Measurements from ENCODE around the gene AGAP1. TPM values are rescaled to one million over a fixed set of nuclear protein-coding genes. Genes with fewer than 3 reads are reported as not detected.

AGAP1 gene
- total RNA-seq, 2 experiments from 2014 or later, result 1.8 to 2.0 TPM

GRCh38 chr2:236103981-236104380, 610.1 kb downstream of the AGAP1 start:
- peaks cover 4% of the 10 kb centered on the region for H3K27me3 Mint-ChIP-seq
- H3K9me3 Mint-ChIP-seq, result no peaks in the 10 kb centered on the region
- no peak for DNase-seq
- no peaks in the 10 kb centered on the region for H3K4me1 Mint-ChIP-seq (ENCODE audit: low read depth)
- H3K4me3 Mint-ChIP-seq, result no peak overlapping the region
- H3K27ac Mint-ChIP-seq, result no peak overlapping the region
- POLR2A ChIA-PET, result no interaction called here
- intact Hi-C loops (cut with micrococcal nuclease), result no loop called here
- CTCF ChIA-PET, result no interaction called here
- H3K36me3 Mint-ChIP-seq, result no peaks in the 10 kb centered on the region

GRCh38 chr2:236105955-236106607, 612.2 kb downstream of the AGAP1 start:
- intact Hi-C loops (cut with micrococcal nuclease), result no loop called here
- CTCF ChIA-PET, result no interaction called here
- Mint-ChIP-seq H3K27me3 (peaks cover 8% of the 10 kb centered on the region), H3K9me3 (no peaks in the 10 kb centered on the region), H3K4me1 (ENCODE audit: low read depth) (no peaks in the 10 kb centered on the region), H3K4me3 (no peak overlapping the region), H3K27ac (no peak overlapping the region), H3K36me3 (no peaks in the 10 kb centered on the region)
- POLR2A ChIA-PET, result no interaction called here
- DNase-seq, result no peak

GRCh38 chr2:236106761-236107160, 612.9 kb downstream of the AGAP1 start:
- no peak for DNase-seq
- H3K27ac Mint-ChIP-seq, result no peak overlapping the region
- ChIA-PET POLR2A (no interaction called here), CTCF (no interaction called here)
- H3K9me3 Mint-ChIP-seq, result no peaks in the 10 kb centered on the region
- intact Hi-C loops (cut with micrococcal nuclease), result no loop called here
- H3K4me1 Mint-ChIP-seq (ENCODE audit: low read depth), result no peaks in the 10 kb centered on the region
- no peak overlapping the region for H3K4me3 Mint-ChIP-seq
- no peaks in the 10 kb centered on the region for H3K36me3 Mint-ChIP-seq
- H3K27me3 Mint-ChIP-seq, result peaks cover 8% of the 10 kb centered on the region

- Mint-ChIP-seq H3K36me3 (no peaks in the 10 kb centered on the region), H3K9me3 (no peaks in the 10 kb centered on the region), H3K27me3 (peaks cover 9% of the 10 kb centered on the region), H3K4me1 (ENCODE audit: low read depth) (no peaks in the 10 kb centered on the region), H3K4me3 (no peak overlapping the region), H3K27ac (no peak overlapping the region)
- POLR2A ChIA-PET, result no interaction called here
- intact Hi-C loops (cut with micrococcal nuclease), result no loop called here
- no peak for DNase-seq
- CTCF ChIA-PET, result no interaction called here
These were observed 613.7 kb downstream of the AGAP1 start for GRCh38 chr2:236107536-236107935.

GRCh38 chr2:236107942-236108625, 614.2 kb downstream of the AGAP1 start:
- H3K9me3 Mint-ChIP-seq, result no peaks in the 10 kb centered on the region
- ChIA-PET POLR2A (no interaction called here), CTCF (no interaction called here)
- H3K27ac Mint-ChIP-seq, result no peak overlapping the region
- intact Hi-C loops (cut with micrococcal nuclease), result no loop called here
- no peaks in the 10 kb centered on the region for H3K4me1 Mint-ChIP-seq (ENCODE audit: low read depth)
- no peak overlapping the region for H3K4me3 Mint-ChIP-seq
- no peaks in the 10 kb centered on the region for H3K36me3 Mint-ChIP-seq
- DNase-seq, result no peak
- H3K27me3 Mint-ChIP-seq, result peaks cover 9% of the 10 kb centered on the region

GRCh38 chr2:236109061-236109460, 615.2 kb downstream of the AGAP1 start:
- ChIA-PET POLR2A (no interaction called here), CTCF (no interaction called here)
- Mint-ChIP-seq H3K27ac (no peak overlapping the region), H3K9me3 (no peaks in the 10 kb centered on the region), H3K4me3 (no peak overlapping the region), H3K27me3 (peaks cover 9% of the 10 kb centered on the region), H3K4me1 (ENCODE audit: low read depth) (no peaks in the 10 kb centered on the region), H3K36me3 (no peaks in the 10 kb centered on the region)
- no peak for DNase-seq
- intact Hi-C loops (cut with micrococcal nuclease), result no loop called here

- CTCF ChIA-PET, result no interaction called here
- Mint-ChIP-seq H3K4me1 (ENCODE audit: low read depth) (no peaks in the 10 kb centered on the region), H3K27me3 (peaks cover 9% of the 10 kb centered on the region), H3K4me3 (no peak overlapping the region), H3K36me3 (no peaks in the 10 kb centered on the region), H3K27ac (no peak overlapping the region), H3K9me3 (no peaks in the 10 kb centered on the region)
- no peak for DNase-seq
- POLR2A ChIA-PET, result no interaction called here
- intact Hi-C loops (cut with micrococcal nuclease), result no loop called here
These were observed 615.6 kb downstream of the AGAP1 start for GRCh38 chr2:236109473-236109872.

- intact Hi-C loops (cut with micrococcal nuclease), result no loop called here
- no peaks in the 10 kb centered on the region for H3K36me3 Mint-ChIP-seq
- H3K4me1 Mint-ChIP-seq (ENCODE audit: low read depth), result no peaks in the 10 kb centered on the region
- no peaks in the 10 kb centered on the region for H3K9me3 Mint-ChIP-seq
- no peak overlapping the region for H3K4me3 Mint-ChIP-seq
- POLR2A ChIA-PET, result no interaction called here
- H3K27me3 Mint-ChIP-seq, result peaks cover 9% of the 10 kb centered on the region
- CTCF ChIA-PET, result no interaction called here
- DNase-seq, result no peak
- no peak overlapping the region for H3K27ac Mint-ChIP-seq
These were observed 618.6 kb downstream of the AGAP1 start for GRCh38 chr2:236112466-236112865.

- intact Hi-C loops (cut with micrococcal nuclease), result no loop called here
- ChIA-PET POLR2A (no interaction called here), CTCF (no interaction called here)
- Mint-ChIP-seq H3K27ac (no peak overlapping the region), H3K4me1 (ENCODE audit: low read depth) (no peaks in the 10 kb centered on the region), H3K36me3 (no peaks in the 10 kb centered on the region), H3K27me3 (peaks cover 8% of the 10 kb centered on the region), H3K9me3 (no peaks in the 10 kb centered on the region), H3K4me3 (no peak overlapping the region)
- DNase-seq, result no peak
These were observed 619.6 kb downstream of the AGAP1 start for GRCh38 chr2:236113425-236113824.

- Mint-ChIP-seq H3K9me3 (no peaks in the 10 kb centered on the region), H3K27me3 (peaks cover 7% of the 10 kb centered on the region), H3K36me3 (no peaks in the 10 kb centered on the region), H3K4me3 (no peak overlapping the region), H3K4me1 (ENCODE audit: low read depth) (no peaks in the 10 kb centered on the region), H3K27ac (no peak overlapping the region)
- POLR2A ChIA-PET, result no interaction called here
- CTCF ChIA-PET, result no interaction called here
- intact Hi-C loops (cut with micrococcal nuclease), result no loop called here
- DNase-seq, result no peak
These were observed 620.1 kb downstream of the AGAP1 start for GRCh38 chr2:236113948-236114347.

GRCh38 chr2:236114959-236115358, 621.1 kb downstream of the AGAP1 start:
- no peak for DNase-seq
- intact Hi-C loops (cut with micrococcal nuclease), result no loop called here
- Mint-ChIP-seq H3K27me3 (peaks cover 9% of the 10 kb centered on the region), H3K27ac (no peak overlapping the region), H3K36me3 (no peaks in the 10 kb centered on the region), H3K4me3 (no peak overlapping the region), H3K4me1 (ENCODE audit: low read depth) (no peaks in the 10 kb centered on the region), H3K9me3 (no peaks in the 10 kb centered on the region)
- POLR2A ChIA-PET, result no interaction called here
- CTCF ChIA-PET, result no interaction called here

- CTCF ChIA-PET, result no interaction called here
- POLR2A ChIA-PET, result no interaction called here
- no peak for DNase-seq
- Mint-ChIP-seq H3K27ac (no peak overlapping the region), H3K4me3 (no peak overlapping the region), H3K27me3 (peaks cover 11% of the 10 kb centered on the region), H3K36me3 (no peaks in the 10 kb centered on the region), H3K4me1 (ENCODE audit: low read depth) (no peaks in the 10 kb centered on the region), H3K9me3 (no peaks in the 10 kb centered on the region)
- intact Hi-C loops (cut with micrococcal nuclease), result no loop called here
These were observed 623.6 kb downstream of the AGAP1 start for GRCh38 chr2:236117401-236117800.

- CTCF ChIA-PET, result no interaction called here
- intact Hi-C loops (cut with micrococcal nuclease), result no loop called here
- Mint-ChIP-seq H3K27me3 (peaks cover 11% of the 10 kb centered on the region), H3K27ac (no peak overlapping the region), H3K36me3 (no peaks in the 10 kb centered on the region), H3K9me3 (no peaks in the 10 kb centered on the region), H3K4me3 (no peak overlapping the region), H3K4me1 (ENCODE audit: low read depth) (no peaks in the 10 kb centered on the region)
- no peak for DNase-seq
- POLR2A ChIA-PET, result no interaction called here
These were observed 624.0 kb downstream of the AGAP1 start for GRCh38 chr2:236117861-236118269.
